GM13976 (cell line): ENCODE results near the gene SOBP.
"Not testable (repeated sequence)": the region's sequence is repeated elsewhere in the genome, so short reads cannot be mapped to it uniquely, and the experiment has no call there.

Experiments used
- DNase-seq: peaks from one replicate; pipeline ENCODE4 v3.0.0; 2012; ENCODE audit warnings: low spot score
- CTCF ChIP-seq: IDR thresholded peaks from 2 replicates; pipeline ENCODE4 v1.5.1; 2012; ENCODE audit warnings: borderline replicate concordance, mild to moderate bottlenecking; ENCODE audit not compliant: insufficient read depth; ENCODE audit errors: extremely low read depth, missing control alignments, control extremely low read depth
- in situ Hi-C: fragments of 300-500 bp; cut with MboI; formaldehyde crosslinking; loops from one replicate; pipeline ENCODE4 v1.12.0; 2022; ENCODE audit warnings: low sequenced_read_pairs, mixed read lengths, inconsistent platforms; ENCODE audit not compliant: unreplicated experiment

The SOBP gene

DNA sequence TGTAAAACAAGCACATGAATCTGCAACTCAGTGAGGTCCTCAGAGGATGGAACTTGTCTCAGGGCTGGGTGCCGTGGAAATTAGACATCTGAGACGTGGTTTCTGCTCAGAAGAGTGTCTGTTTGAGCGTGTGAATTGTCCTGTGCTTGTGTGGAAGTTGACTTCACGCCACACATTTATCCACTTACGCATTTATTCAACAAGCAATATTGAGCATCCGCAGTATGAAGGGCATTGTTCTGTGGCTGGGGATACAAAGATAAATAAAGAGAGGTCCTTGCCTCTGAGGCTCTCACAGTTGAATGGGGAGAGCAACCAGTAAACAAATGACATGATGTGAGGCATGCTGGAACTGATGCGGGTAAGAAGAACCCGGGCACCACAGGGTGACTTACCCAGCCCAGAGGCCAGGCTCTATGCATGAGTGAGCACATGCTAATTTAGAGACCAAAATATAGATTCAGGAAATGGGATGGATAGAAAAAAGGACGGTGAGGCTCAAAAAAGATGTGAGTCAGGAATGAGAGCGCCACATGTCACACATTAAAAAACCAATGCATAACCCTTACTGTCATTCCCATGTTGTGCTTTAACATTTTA, 60.4 kb downstream of the SOBP start:
- DNase-seq = no peak
- in situ Hi-C loops = no loop called here
- TF ChIP-seq CTCF = no peak

DNA sequence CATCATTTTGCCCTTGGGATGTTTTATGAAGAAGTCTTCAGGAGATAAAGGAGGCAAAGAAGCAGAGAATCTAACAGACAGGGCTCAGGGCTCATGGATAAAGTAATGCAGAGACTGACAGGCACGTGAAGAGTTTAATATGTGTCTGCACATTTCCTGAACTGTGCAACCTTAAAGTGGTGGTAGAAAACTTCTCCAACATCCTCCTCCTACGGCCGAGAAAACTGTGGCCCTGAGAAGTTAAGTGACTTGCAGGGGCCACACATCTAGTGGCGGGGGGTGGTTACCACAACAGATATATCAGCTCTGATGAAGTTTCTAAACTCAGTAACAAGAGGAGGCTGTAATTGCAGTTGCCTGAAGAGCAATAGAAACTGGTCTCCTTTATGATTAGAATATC, 61.0 kb downstream of the SOBP start:
- no peak for DNase-seq
- TF ChIP-seq CTCF = no peak
- in situ Hi-C loops = no loop called here

- in situ Hi-C loops, DNase-seq: not testable (repeated sequence)
Observed at GRCh38 chr6:107553121-107553520, 63.2 kb downstream of the SOBP start.

DNA sequence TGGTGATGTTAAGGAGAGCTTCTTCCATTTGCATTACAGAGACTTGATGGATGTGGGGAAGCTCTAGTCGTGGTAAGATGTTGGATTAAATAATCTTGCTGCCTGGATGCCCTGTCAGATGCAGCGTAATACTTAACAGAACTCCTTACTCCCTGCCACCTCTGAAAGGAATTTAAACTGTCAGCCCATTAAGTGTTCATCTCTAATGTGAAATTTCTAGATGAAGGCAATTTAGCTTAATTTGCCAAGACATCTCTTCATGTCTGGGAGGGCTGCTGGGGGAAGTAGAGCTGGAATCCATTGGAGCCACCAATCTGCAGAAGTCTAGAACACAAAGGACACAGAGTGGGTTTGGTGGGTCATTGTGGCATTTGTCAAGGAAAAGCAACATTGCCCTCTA, 64.4 kb downstream of the SOBP start:
- DNase-seq = no peak
- TF ChIP-seq CTCF = no peak
- in situ Hi-C loops = no loop called here

GRCh38 chr6:107554918-107555317, 65.0 kb downstream of the SOBP start:
- no peak for DNase-seq
- TF ChIP-seq CTCF = no peak
- in situ Hi-C loops = no loop called here

GRCh38 chr6:107555449-107555848, 65.5 kb downstream of the SOBP start:
- TF ChIP-seq CTCF = no peak
- in situ Hi-C loops = no loop called here
- DNase-seq = no peak

DNA sequence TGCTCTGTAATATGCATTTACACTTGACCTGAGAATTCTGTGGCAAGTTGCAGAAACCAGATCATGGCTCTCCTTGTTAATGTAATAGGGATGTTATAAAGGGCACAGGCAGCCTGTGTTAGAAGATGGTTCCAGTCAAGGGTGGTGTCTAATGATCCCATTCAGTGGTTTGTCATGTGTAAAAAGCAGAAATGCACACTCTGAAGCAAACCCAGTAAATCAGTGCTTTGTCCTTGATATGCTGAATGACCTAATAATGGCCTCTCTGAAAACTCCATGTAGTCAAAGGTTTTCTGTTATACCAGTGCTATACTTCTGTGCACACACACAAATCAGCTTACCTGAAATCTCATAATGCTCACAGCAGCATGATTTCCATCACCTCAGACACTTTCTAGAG, 66.2 kb downstream of the SOBP start:
- in situ Hi-C loops = no loop called here
- TF ChIP-seq CTCF = no peak
- DNase-seq = no peak

GRCh38 chr6:107557698-107558097, 67.8 kb downstream of the SOBP start:
- no peak for TF ChIP-seq CTCF
- in situ Hi-C loops = no loop called here
- no peak for DNase-seq
